Natural killer cell (primary cell): Measurements from ENCODE around the gene APOA5. TPM values are rescaled to one million over a fixed set of nuclear protein-coding genes. Genes with fewer than 3 reads are reported as not detected.

Experiments
- ATAC-seq, 3 donors: fragments of 150-1000 bp in 2 of 3; fragments of 200-7000 bp in 1 of 3; cut with Tn5 transposase; 1 replicate in 1 of 3; 2 replicates in 2 of 3; pipeline ENCODE4 v1.10.0; 2021; ENCODE audit warnings: mild to moderate bottlenecking in 2 of 3, moderate library complexity in 2 of 3
- DNase-seq, 2 donors: peaks; one replicate each; pipeline versions ENCODE4 v3.0.0 to v3.0.0-alpha.2; 2013 to 2021; ENCODE audit warnings: mixed read lengths in 1 of 2
- H3K27ac ChIP-seq: one replicate; pipeline ENCODE4 v1.5.1; 2013; ENCODE audit warnings: mild to moderate bottlenecking, low read length
- H3K27me3 ChIP-seq: one replicate; pipeline ENCODE4 v1.6.1; 2013; ENCODE audit warnings: low read length; ENCODE audit not compliant: control insufficient read depth, insufficient read depth
- H3K36me3 ChIP-seq: one replicate; pipeline ENCODE4 v1.6.1; 2013; ENCODE audit warnings: low read length; ENCODE audit not compliant: control insufficient read depth, insufficient read depth
- H3K4me1 ChIP-seq: one replicate; pipeline ENCODE4 v1.6.1; 2013; ENCODE audit warnings: low read length; ENCODE audit not compliant: control insufficient read depth, insufficient read depth
- H3K4me3 ChIP-seq: one replicate; pipeline ENCODE4 v1.5.1; 2013; ENCODE audit warnings: low read length
- H3K9me3 ChIP-seq: one replicate; pipeline ENCODE4 v1.6.1; 2013; ENCODE audit warnings: low read length; ENCODE audit not compliant: control insufficient read depth, insufficient read depth
- H3K27ac Mint-ChIP-seq, 2 donors: one replicate each; pipeline ENCODE4 v1.8.0; 2022; ENCODE audit warnings: mild to moderate bottlenecking in 2 of 2, mixed read lengths in 2 of 2, moderate library complexity in 1 of 2
- H3K27me3 Mint-ChIP-seq, 2 donors: one replicate each; pipeline ENCODE4 v1.8.0; 2022; ENCODE audit warnings: low read depth in 2 of 2, mixed read lengths in 2 of 2
- H3K36me3 Mint-ChIP-seq: one replicate; pipeline ENCODE4 v1.8.0; 2022; ENCODE audit warnings: mixed read lengths
- H3K4me1 Mint-ChIP-seq, 2 donors: one replicate each; pipeline ENCODE4 v1.8.0; 2022; ENCODE audit warnings: mixed read lengths in 2 of 2
- H3K4me3 Mint-ChIP-seq: one replicate; pipeline ENCODE4 v1.8.0; 2022; ENCODE audit warnings: mild to moderate bottlenecking, moderate library complexity, mixed read lengths
- H3K9me3 Mint-ChIP-seq, 2 donors: one replicate each; pipeline ENCODE4 v1.8.0; 2022; ENCODE audit warnings: mixed read lengths in 2 of 2
- CTCF ChIP-seq: fragments of 200-600 bp; IDR thresholded peaks from one replicate; pipeline ENCODE4 v1.8.0; 2022; ENCODE audit warnings: antibody characterized with exemption
- WGBS: methylation state at CpG from one replicate; pipeline ENCODE4 v1.1.7; 2013; ENCODE audit warnings: missing lambda C conversion rate; ENCODE audit not compliant: insufficient coverage; 5-methylcytosine and 5-hydroxymethylcytosine counted together
- intact Hi-C: fragments of 100-400 bp; cut with micrococcal nuclease; formaldehyde crosslinking; loops from one replicate; pipeline ENCODE4 v1.14.2; 2022
- total RNA-seq, 4 donors: library from RNA; stranded (reverse); fragments of 120-200 nt in 1 of 4; gene quantifications; one replicate each; pipeline versions ENCODE4 v1.2.3 to v1.2.4, GENCODE V29; 2013 to 2022

Gene APOA5
- total RNA-seq = not detected
- total RNA-seq (2013) = not detected

- Histone ChIP-seq H3K27me3 (no peaks in the 10 kb centered on the region), H3K27ac (no peak within 1 kb of the TSS), H3K4me3 (no peak within 1 kb of the TSS), H3K4me1 (peaks cover 26% of the 10 kb centered on the region), H3K36me3 (peaks cover under 1% of the 10 kb centered on the region), H3K9me3 (no peaks in the 10 kb centered on the region)
- TF ChIP-seq CTCF = no peak
- Mint-ChIP-seq H3K27me3 (no peaks in the 10 kb centered on the region), H3K4me3 (no peak within 1 kb of the TSS), H3K36me3 (no peaks in the 10 kb centered on the region), H3K9me3 (no peaks in the 10 kb centered on the region), H3K27ac (peak within 1 kb of the TSS in 1 of 2 donors; percentile 46), H3K4me1 (peaks cover 16 to 28% of the 10 kb centered on the region in 2 donors)
- intact Hi-C loops = loop anchor here (1.0 to 5.0 kb wide), 3 partner anchors 45 to 315 kb away; no protein-coding TSS in a partner anchor
- DNase-seq = no peak
- no peak for ATAC-seq
- 91% methylated on average over 7 of the region's 7 CpGs for WGBS
Observed at GRCh38 chr11:116791813-116792143, at the start of gene APOA5. APOA5 (minus strand) TSS chr11:116791879; CDS start chr11:116791860, 19 bp downstream.

GRCh38 chr11:116840746-116841296, 49.1 kb upstream of the APOA5 start:
- H3K4me1 ChIP-seq = peaks cover 8% of the 10 kb centered on the region
- no peak overlapping the region for H3K27ac ChIP-seq
- H3K27ac Mint-ChIP-seq = no peak overlapping the region
- H3K36me3 Mint-ChIP-seq = peaks cover 12% of the 10 kb centered on the region
- peaks cover 27% of the 10 kb centered on the region for H3K36me3 ChIP-seq
- WGBS = 93% methylated on average over 9 of the region's 9 CpGs
- no peak overlapping the region for H3K4me3 ChIP-seq
- ATAC-seq = no peak
- H3K27me3 Mint-ChIP-seq = no peaks in the 10 kb centered on the region
- TF ChIP-seq CTCF = no peak
- peaks cover 6% of the 10 kb centered on the region in 2 donors for H3K4me1 Mint-ChIP-seq
- no peak overlapping the region for H3K4me3 Mint-ChIP-seq
- intact Hi-C loops = no loop called here
- no peaks in the 10 kb centered on the region for H3K9me3 Mint-ChIP-seq
- H3K27me3 ChIP-seq = no peaks in the 10 kb centered on the region
- H3K9me3 ChIP-seq = no peaks in the 10 kb centered on the region
- no peak for DNase-seq

GRCh38 chr11:116840224-116840745, 48.6 kb upstream of the APOA5 start:
- no peak overlapping the region for H3K4me3 ChIP-seq
- ATAC-seq = no peak
- Mint-ChIP-seq H3K27ac (no peak overlapping the region), H3K4me3 (no peak overlapping the region), H3K9me3 (no peaks in the 10 kb centered on the region), H3K27me3 (no peaks in the 10 kb centered on the region), H3K4me1 (peaks cover 11% of the 10 kb centered on the region in 2 donors), H3K36me3 (peaks cover 6% of the 10 kb centered on the region)
- no peaks in the 10 kb centered on the region for H3K27me3 ChIP-seq
- WGBS = 77% methylated on average over 6 of the region's 6 CpGs
- H3K27ac ChIP-seq = no peak overlapping the region
- intact Hi-C loops = no loop called here
- peaks cover 22% of the 10 kb centered on the region for H3K36me3 ChIP-seq
- H3K9me3 ChIP-seq = no peaks in the 10 kb centered on the region
- H3K4me1 ChIP-seq = peaks cover 14% of the 10 kb centered on the region
- DNase-seq = peak in 1 of 2 donors; percentile 29
- no peak for TF ChIP-seq CTCF
